CD4-positive, alpha-beta T cell treated with Interleukin-10 for 1 hour (primary cell): ENCODE results near the gene RASGEF1C.

ENCODE experiments used
- DNase-seq: peaks from one replicate; pipeline ENCODE4 v3.0.0-alpha.2; 2020

The RASGEF1C gene

DNA sequence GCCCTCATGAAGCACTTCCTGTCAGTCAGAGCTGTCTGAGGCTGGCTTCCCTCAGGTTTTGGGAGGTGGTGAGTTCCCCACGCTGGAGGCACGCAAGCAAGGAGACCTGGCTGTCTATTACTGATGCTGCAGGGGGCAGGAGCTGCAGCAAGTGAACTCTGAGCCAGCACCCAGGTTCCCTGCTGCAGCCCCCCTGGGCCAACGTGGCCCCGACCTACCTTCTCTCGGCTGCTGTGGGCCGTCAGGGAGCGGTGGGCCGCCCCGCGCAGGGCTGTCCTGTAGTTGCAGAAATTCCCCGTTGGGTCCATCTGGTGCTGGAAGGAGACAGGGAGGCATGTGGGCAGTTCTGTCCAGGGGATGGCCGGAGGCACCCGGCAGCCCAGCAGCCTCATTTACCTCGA is 90.6 kb downstream of the RASGEF1C start:
- no peak for DNase-seq

DNA sequence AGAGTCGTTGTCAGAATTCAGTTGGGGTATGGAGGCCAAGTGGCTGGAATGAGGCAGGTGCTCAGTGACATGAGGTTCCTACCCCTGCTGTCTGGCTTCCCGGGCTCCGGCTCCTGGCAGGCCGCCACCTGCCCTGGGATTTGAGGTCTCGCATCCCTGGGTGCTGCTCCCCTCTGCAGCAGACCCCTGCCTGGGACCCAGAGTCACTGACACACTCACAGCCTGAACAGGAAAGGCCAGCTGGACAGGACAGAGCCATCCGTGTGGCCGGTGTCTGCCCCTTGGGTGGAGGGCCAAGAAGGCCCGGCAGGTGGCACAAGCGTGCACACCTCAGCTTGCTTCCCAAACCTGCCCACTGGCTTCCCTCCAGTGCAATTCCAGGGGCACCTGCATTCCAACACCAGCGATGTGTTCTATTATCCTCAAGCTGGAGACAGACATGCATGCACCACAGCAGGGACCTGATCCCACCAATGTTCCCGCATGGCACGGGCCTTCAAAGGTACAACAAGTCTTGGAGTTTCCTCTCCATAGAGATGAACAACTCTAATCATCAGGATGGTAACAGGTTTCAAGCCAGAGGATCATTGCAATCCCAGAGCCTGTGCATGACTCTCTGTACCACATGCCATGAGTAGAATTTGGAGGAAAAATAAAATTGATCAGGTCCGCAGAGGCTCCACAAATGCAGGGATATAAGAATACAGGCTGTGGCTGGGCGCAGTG is 91.8 kb downstream of the RASGEF1C start:
- no peak for DNase-seq

DNA sequence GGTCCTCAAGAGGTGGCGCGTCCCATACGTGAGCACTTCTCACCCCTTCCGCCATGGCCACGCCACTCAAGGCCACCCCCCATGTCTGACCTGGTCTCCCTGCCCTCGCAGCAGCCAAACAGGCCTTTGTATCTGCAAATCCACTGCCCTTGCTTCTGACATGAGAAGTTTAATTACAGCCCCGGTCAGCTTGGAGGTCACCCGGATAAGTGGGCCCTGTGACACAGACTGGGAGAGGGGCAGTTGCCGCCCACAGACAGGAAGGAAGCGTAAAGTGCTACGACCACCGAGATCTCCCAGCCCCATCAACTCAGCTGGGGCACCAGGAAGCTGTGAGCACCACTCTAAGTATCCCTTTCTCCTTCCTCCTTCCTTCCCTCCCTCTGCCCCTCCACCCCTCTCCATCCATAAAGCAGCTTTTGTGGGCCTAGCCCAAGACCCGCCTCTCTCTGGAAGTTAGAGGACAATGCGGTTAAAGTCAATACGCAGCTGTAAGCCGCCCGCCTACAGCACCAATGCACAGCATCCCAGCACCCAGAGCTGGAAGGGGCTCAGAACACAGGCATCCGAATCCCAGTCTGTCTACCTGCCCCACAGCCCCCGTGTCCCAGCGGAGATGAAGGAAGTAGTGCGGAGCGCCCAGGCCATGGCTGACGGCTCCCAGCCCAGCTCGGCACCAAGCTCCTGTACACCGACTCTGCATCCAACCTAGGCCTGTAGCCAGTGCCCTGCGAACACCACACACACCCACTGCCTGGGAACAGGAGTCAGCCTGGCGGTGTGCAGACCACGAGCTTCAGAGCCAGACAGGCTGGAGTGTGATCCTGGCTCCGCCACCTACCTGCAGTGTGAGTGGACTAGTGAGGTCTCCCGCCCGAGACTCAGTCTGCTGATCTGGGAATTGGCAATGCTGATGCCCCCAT is 92.7 kb downstream of the RASGEF1C start:
- no peak for DNase-seq

DNA sequence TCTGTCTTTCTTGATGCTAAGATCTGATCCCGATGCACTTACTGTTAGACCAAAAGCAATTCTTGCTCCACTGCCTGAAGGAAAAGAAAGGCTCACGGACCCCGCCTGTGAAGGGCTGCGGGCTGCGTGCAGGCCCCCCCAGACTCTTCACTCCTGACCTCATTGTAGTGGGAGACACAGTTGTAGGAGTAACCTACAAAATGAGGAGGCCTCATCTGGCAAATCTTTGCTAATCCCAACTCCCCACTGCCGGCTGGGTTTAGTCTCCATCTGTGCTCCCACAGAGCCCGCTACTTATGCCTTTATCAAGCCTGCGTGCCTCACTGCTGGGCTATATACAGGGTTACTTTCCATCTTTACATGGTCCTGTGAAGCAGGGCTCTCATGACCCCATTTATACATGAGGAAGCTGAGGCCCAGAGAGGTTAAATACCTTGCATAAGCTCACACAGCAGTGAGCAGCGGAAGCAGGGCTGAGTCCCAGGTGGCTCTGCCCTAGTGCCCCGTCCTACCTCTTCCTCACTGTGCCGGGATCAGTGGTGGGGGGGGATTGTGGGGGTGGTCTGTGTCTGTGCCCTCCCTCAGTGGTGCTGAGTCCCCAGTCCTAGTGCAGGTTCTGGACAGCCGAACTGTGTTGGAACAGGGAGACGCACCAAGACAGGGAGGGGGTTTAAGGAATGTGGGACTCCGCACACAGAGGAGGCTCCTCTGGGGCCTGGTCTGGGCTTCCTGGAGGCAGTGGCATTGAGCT is 93.5 kb downstream of the RASGEF1C start:
- DNase-seq, result no peak

DNA sequence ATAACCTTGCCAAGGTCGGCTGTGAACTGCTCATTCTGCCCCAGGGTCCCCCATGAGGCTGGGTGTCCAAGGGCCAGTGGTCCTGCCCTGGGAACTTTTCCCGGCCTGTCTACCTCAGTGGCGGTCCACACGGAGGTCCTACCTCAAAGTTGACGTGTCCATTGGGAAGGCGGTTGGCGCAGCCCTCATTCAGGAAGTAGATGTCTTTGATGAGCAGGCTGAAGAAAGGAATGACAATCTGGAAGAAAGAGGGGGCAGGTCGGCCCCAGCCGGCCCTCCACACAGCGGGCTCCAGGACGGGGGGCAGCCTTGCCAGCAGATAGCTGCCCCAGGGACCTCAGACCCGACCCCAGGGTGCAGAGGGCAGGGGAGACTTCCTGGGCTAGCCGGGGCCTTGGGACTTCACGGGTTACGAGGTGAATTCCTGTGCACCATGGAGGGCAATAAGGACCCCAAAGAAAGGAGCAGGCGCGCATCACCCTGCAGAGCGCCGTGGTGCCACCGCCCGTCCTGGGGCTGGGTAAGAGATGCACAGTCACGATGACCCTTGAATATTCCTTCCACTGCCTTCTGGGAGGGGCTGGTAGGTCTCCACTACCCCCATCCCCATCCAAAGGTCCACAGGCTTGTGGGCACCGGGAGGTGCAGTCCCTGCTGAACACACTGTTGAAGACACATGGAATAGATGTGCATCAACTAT is 94.6 kb downstream of the RASGEF1C start:
- DNase-seq, result no peak

DNA sequence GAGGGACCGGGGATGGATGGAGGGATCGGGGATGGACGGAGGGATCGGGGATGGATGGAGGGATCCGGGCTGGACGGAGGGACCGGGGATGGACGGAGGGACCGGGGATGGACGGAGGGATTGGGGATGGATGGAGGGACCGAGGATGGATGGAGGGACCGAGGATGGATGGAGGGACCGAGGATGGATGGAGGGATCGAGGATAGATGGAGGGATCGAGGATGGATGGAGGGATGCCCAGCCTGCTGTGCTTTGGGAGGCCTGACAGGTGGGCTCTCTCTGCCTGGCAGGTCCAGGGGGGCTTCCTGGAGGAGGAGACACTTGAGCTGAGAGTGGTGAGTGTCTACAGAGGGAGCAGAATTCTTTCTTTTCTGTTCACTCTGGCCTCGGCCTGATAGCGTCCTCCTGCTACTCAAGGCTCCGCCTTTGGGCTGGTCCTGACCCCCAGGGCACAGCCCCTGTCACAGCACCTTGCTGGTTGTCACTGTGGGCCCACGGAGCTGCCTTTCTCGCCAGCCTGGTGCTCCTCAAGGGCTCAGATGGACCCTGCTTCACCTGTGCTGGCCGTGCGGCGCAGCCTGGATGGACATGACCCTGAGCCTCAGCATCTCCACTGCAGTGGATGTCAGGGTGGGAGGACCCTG is 95.2 kb downstream of the RASGEF1C start:
- DNase-seq, result no peak

DNA sequence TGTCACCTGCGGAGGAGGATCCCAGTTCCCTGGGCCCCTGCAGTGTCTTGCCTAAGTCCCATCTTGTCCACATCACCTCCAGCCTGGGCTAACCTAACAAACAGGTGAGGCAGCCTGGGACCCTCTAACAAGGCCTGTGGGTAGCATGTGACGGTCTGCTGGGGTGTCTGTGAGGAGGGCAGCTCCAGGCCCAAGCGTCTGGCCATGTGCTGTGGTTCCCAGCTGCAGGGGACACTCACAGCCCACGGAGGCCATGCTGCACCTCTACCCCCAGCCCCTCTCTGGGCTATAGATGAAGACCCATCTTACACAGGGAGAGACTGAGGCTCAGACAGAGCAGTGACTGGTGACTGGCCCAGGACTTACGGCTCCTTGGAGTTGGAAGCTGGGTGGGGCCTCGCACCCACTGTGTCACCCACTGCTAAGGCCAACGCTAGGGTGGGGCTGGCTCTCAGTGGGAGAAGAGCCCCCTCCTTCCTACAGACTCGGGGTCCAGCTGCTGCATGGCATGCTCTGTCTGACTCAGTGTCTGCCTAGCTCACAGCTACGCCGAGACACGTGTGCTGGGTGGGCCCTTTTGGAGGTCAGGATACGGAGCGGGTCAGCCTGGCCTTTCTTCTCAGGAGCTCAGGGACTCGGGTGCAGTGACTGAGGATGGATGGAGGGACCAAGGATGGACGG is 96.7 kb downstream of the RASGEF1C start:
- DNase-seq, result no peak

DNA sequence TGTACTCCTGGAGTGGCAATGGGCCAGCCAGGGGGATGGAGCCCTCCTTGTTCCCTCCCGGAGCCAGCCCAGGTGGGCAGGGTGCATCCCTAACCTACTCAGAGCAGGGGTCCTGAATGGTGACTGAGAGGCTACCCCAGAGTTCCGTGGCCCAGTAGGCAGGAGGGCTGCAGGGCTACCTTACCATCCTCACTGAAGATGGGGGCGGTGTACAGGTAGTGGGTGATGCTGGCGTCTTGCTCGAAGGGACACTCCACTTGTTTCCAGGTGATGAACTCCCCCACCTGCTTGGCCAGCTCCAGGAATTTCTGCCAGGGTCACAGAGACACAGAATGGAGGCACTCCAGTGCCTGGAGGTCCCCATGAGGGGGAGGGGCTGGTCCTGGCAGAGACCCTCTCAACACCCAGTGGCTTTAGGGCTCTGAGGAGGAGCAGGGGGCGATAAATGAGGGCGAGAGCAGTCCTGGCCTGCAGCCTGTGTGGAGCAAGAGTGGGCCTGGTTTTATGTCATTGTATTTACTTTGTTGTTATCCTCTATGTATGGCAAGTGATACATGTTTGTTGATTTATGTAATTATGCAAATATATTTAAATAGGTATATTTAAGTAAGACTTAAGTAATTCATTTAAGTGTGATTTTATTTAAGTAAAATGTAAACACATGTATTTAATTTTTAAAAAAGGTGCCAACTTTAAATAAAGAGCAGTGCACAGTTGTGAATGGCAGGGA is 97.6 kb downstream of the RASGEF1C start:
- no peak for DNase-seq

DNA sequence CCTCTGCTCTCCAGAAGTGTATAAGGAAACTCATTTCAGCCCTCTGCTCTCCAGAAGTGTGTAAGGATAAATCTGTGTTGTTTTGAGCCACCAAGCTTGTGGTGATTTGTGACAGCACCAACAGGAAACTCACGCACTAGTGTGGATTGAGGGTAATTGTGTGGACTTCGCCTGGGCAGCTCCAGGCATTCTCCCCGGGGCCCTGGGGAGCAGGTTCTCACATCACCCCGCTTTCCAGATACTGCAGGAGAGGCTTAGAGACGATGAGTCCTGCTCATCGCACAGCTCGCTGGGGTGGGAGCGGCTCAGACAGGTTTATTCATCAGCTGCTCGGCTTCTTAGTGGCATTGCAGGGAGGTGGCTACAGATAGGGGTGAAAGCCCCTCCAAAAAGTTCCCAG is 99.1 kb downstream of the RASGEF1C start:
- DNase-seq, result no peak

DNA sequence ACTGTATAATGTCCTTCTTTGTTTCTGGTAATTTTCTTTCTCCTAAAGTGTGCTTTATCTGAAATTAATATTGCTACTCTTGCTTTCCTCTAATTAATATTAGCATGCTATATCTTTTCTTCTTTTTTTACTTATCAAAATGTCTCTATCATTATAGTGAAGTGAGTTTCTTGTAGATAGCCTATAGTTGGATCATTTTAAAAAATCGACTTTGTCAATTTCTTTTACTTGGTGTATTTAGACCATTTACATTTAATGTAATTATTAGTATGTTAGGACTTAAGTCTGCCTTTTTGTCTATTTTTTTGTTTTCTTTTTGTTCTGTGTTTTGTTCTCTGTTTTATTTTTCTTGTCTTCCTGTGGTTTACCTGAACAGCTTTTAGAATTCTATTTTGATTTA is 102.0 kb downstream of the RASGEF1C start:
- no peak for DNase-seq

DNA sequence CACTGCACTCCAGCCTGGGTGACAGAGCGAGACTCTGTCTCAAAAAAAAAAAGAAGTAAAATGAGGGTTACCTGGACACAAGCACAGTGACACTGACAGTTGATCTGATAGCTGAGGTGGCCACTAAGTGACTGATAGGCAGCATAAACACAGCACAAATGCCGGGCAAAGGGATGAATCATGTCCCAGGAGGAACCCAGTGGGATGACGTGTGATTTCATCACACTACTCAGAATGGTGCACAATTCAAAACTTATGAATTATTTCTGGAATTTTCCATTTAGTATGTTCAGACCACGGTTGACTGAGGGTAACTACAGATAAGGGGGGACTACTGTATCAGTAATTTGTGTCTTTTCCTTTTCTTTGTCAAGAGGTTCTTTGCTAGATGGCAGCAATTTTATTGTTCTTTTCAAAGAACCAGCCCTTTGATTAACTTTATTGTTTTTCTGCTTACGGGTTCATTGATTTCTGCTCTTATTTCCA is 103.1 kb downstream of the RASGEF1C start:
- DNase-seq, result no peak

DNA sequence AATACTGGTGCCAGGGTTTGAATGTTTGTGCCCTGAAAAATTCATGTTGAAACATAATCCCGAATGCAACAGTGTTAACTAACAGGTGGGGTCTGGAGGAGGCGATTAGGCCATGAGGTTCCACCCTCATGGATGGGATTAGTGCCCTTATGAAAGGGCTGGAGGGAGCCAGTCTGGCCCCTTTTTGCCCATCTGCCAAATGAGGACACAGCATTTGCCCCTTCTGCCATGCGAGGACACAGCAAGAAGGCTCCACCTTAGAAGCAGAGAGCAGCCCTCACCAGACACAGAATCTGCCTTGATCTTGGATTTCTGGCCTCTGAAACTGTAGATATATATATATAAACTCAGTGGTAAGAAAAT is 104.9 kb downstream of the RASGEF1C start:
- no peak for DNase-seq

DNA sequence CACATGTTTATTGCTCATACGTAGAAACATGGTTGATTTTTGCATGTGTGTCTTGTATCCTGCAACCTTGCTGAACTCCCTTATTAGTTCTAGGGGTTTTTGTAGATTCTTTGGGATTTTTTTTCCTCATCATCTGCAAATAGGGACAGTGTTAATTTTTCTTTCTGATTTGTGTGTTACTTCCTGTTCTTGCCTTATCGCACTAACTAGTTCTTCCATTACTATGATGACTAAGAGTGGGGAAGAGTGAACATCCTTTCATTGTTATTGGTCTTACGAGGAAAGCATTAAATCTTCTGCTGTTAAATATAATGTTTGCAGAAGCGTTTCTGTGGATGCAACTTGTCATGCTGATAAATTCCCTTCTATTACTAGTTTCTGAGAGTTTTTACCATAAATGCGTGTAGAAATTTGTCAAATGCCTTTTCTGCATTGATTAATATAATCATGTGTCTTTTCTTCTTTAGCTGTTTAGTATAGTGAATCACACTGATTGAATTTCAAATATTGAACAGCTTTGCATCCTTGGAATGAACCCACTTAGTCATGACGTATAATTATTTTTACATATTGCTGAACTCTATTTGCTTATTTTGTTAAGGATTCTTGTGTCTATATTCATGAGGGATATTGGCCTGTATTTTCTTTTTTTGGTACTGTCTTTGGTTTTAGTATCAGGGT is 105.4 kb downstream of the RASGEF1C start:
- no peak for DNase-seq

DNA sequence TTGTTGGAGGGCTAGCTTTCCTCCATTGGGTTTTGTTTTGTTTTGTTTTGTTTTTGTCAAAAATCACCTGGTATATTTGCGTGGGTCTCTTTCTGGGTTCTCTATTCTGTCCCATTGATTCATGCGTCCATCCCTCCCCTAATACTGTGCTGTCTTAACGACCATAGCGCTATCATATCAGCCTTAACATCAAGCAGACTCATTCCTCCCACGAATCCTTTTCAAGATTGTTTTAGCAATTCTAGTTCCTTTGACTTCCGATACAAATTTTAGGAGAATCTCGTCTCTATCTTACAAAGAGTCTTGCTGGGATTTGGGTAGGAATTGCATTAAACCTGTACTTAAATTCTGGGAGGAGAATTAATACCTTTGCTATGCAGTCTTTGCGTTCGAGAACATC is 106.4 kb downstream of the RASGEF1C start:
- DNase-seq, result no peak

DNA sequence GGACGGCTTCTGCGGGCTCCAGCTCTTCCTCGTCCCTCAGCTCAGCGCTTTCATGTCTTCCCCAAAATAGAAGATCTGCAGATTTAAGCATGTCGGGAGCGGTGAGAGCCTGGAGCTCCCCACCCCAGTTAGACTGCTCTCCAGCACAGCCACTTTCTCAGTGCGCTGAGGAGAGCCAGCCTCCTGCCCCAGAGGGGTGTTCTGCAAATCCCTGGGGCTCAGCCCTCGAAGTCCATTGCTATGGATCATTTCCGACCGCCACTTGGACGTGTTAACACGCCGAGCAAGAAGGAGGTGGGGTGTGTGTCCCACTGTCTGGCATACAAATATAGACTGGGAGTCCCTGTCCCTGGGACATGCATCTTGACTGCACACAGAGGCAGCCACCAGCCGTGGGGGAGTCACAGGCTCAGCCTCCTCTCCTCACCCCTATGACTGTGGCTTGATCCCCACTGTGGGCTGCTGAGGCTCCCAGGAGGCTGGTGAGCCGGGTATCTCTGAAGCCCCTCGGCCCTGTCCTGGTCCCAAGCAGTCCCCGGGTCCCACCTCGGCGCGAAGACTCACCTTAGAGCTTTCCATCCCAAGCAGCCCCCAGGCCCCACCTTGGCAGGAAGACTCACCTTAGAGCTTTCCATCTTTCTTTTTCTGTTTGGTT is 107.4 kb downstream of the RASGEF1C start:
- DNase-seq, result no peak

DNA sequence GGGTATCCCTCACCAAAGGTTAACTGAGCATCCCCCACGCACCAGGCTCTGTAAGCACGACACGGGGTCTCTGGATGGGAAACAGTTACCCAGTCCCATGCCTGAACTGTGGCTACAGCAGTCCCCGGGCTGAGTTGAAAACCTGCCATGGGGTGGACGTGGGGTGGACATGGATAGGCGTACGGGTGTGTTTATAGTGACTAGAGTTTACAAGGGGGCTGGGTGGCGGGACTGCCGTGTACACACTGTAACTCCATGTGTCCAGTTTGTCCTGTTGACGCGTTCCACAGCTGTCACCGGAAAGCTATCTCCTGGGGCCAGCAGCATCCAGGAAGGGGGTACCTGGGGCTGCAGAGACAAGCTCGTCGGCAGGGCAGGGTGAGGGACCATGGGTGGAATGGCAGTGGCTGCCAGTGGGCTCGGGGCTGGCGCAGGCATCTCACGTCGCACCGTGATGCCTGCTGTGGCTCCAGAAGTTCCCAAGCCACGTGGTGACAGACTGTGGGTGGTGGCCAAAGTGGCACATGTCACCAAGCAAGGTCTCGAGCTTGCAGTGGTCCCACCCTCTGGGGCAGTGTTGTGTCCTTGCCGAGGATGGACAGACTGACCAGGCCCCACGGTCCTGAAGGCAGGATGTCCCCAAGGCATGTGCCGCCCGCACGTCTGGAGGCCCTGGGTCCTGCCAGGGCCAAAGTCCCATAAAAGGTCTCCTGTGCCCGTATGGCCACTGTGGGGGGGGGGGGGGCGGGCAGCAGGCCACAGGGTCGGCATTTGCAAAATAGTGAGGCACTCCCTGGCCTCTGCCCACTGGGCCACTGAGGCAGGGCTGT is 108.2 kb downstream of the RASGEF1C start:
- no peak for DNase-seq

DNA sequence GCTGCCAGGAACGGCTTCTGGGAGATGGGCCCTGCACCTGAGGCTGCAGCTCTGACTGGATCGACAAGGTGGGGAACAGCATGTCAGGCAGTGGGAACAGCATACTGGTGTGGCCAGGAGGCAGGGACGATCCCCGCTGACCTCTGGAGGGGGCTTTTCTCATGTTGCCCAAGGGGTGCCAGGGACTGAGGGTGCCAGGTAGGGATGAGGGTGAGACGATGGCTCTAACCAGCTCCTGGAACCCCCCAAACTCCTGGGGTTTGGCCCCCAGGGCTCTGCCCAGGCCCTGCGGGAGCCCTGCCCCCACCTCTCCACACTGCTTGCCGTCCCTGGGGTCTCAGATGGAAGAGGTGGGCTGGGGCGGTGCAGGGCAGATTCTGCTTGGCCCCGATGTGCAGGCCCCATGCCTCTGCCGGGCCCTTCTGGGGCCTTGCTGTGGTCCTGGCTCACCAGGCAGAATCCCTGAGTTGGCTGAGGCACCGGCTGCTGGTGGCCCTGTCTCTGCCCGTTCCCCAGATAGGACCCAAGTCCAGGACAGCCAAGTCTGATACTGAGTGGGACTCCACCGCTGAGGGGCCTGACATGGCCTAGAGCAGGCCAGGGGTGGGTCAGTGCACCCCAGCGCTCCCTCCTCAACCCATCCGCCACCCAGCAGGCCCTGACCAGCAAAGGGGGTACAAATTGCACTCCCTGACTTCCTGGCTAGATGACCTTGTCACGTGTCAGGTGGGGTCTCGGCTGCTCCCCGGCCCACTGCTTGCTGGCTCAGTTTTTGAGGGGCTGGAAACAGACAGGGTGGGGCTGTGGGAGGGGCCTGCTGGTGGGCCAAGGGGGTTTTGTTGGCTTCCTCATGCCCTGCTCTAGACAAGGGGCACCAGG is 109.0 kb downstream of the RASGEF1C start:
- DNase-seq, result no peak
